SK-N-SH treated with all-trans-retinoic acid at 6 μM for 48 hours (cell line): ENCODE measurements around the gene SLC10A1.

Source experiments
- ATAC-seq: fragments of 200-7000 bp; cut with Tn5 transposase; 3 replicates; pipeline ENCODE4 v1.9.1; 2020; ENCODE audit warnings: mild to moderate bottlenecking, moderate library complexity
- ARNTL ChIP-seq: fragments of 450-650 bp; formaldehyde crosslinking; IDR thresholded peaks from 2 replicates; pipeline ENCODE4 v1.5.0; 2020; ENCODE audit warnings: low read depth, mild to moderate bottlenecking, moderate library complexity, borderline replicate concordance
- BACH2 ChIP-seq: fragments of 250-450 bp; sonication (Bioruptor Pico); IDR thresholded peaks from 2 replicates; pipeline ENCODE4 v1.9.0; 2021; ENCODE audit warnings: mild to moderate bottlenecking, borderline replicate concordance
- CSDC2 ChIP-seq: fragments of 250-450 bp; sonication (Bioruptor Pico); IDR thresholded peaks from 2 replicates; pipeline ENCODE4 v1.5.0; 2020; ENCODE audit warnings: mild to moderate bottlenecking, moderate library complexity
- ESRRG ChIP-seq: fragments of 250-450 bp; sonication (Bioruptor Pico); IDR thresholded peaks from 2 replicates; pipeline ENCODE4 v1.6.1; 2021; ENCODE audit warnings: mild to moderate bottlenecking
- ISL1 ChIP-seq: fragments of 250-450 bp; sonication (Bioruptor Pico); IDR thresholded peaks from 2 replicates; pipeline ENCODE4 v2.1.2; 2022; ENCODE audit warnings: mild to moderate bottlenecking, moderate library complexity
- OSR1 ChIP-seq: fragments of 250-450 bp; sonication (Bioruptor Pico); IDR thresholded peaks from 2 replicates; pipeline ENCODE4 v1.8.0; 2022; ENCODE audit warnings: moderate library complexity, mild to moderate bottlenecking, inconsistent platforms
- PPARA ChIP-seq: fragments of 250-450 bp; sonication (Bioruptor Pico); IDR thresholded peaks from 2 replicates; pipeline ENCODE4 v1.5.0; 2020; ENCODE audit warnings: mild to moderate bottlenecking, borderline replicate concordance
- RARB ChIP-seq: fragments of 250-450 bp; sonication (Bioruptor Pico); IDR thresholded peaks from 2 replicates; pipeline ENCODE4 v1.8.0; 2021; ENCODE audit warnings: mild to moderate bottlenecking, moderate library complexity
- TOX ChIP-seq: fragments of 250-450 bp; sonication (Bioruptor Pico); IDR thresholded peaks from 2 replicates; pipeline ENCODE4 v1.8.0; 2021; ENCODE audit warnings: mild to moderate bottlenecking, moderate library complexity, borderline replicate concordance
- ZC3H10 ChIP-seq: fragments of 250-450 bp; sonication (Bioruptor Pico); IDR thresholded peaks from 2 replicates; pipeline ENCODE4 v1.5.1; 2021; ENCODE audit warnings: mild to moderate bottlenecking, moderate library complexity
- ZFP3 ChIP-seq: fragments of 250-450 bp; sonication (Bioruptor Pico); IDR thresholded peaks from 2 replicates; pipeline ENCODE4 v1.5.0; 2020; ENCODE audit warnings: mild to moderate bottlenecking, moderate library complexity
- ZFP30 ChIP-seq: fragments of 450-650 bp; formaldehyde crosslinking; IDR thresholded peaks from 2 replicates; pipeline ENCODE4 v1.5.0; 2022; ENCODE audit warnings: mild to moderate bottlenecking, moderate library complexity
- ZNF565 ChIP-seq: fragments of 450-650 bp; formaldehyde crosslinking; conservative IDR thresholded peaks from 2 replicates; pipeline ENCODE4 v1.5.0; 2020; ENCODE audit warnings: low read depth, mild to moderate bottlenecking, moderate library complexity
- ZNF70 ChIP-seq: fragments of 450-650 bp; formaldehyde crosslinking; IDR thresholded peaks from 2 replicates; pipeline ENCODE4 v1.5.0; 2020; ENCODE audit warnings: mild to moderate bottlenecking, moderate library complexity
- ZNF8 ChIP-seq: fragments of 450-650 bp; formaldehyde crosslinking; IDR thresholded peaks from 2 replicates; pipeline ENCODE4 v1.5.0; 2020; ENCODE audit warnings: mild to moderate bottlenecking, moderate library complexity
- TF ChIP-seq, protein P1 (sequence below): fragments of 250-450 bp; sonication (Bioruptor Pico); IDR thresholded peaks from 2 replicates; pipeline ENCODE4 v1.8.0; 2021; ENCODE audit warnings: low read depth, mild to moderate bottlenecking, moderate library complexity, borderline replicate concordance
- TF ChIP-seq, protein P2 (sequence below): fragments of 250-450 bp; sonication (Bioruptor Pico); IDR thresholded peaks from 2 replicates; pipeline ENCODE4 v1.5.1; 2021; ENCODE audit warnings: mild to moderate bottlenecking, moderate library complexity
- TF ChIP-seq, protein P3 (sequence below): fragments of 250-450 bp; sonication (Bioruptor Pico); IDR thresholded peaks from 2 replicates; pipeline ENCODE4 v1.5.1; 2020; ENCODE audit warnings: low read depth, mild to moderate bottlenecking, moderate library complexity

SLC10A1 gene

DNA sequence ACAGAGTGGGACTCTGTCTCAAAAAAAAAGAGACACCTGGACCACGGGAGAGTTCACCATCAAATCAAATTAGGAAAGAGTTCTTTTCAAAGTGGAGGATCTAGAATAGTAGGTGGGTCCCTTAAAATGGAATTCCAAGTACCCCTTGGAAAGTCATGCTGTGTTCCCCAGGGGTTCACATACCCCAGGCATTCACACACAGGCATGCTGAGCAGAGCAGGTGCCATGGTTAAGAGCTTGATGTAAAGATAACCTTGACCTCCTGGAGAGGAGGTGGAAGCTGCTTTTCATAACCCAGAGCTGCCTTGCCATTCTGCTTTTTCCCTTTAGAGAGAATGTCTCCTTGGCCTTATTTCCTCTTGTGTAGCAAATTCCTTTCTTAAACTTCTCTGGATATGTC is 44.3 kb downstream of the SLC10A1 start:
- no peak for ATAC-seq
- TF ChIP-seq, protein P1, sequence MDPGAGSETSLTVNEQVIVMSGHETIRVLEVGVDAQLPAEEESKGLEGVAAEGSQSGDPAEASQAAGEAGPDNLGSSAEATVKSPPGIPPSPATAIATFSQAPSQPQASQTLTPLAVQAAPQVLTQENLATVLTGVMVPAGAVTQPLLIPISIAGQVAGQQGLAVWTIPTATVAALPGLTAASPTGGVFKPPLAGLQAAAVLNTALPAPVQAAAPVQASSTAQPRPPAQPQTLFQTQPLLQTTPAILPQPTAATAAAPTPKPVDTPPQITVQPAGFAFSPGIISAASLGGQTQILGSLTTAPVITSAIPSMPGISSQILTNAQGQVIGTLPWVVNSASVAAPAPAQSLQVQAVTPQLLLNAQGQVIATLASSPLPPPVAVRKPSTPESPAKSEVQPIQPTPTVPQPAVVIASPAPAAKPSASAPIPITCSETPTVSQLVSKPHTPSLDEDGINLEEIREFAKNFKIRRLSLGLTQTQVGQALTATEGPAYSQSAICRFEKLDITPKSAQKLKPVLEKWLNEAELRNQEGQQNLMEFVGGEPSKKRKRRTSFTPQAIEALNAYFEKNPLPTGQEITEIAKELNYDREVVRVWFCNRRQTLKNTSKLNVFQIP = no peak
- TF ChIP-seq ZNF70 (CRISPR knock-in tag) (no peak), ZFP3 (CRISPR knock-in tag) (no peak), ISL1 (CRISPR knock-in tag) (no peak), OSR1 (CRISPR knock-in tag) (no peak), ARNTL (no peak), RARB (CRISPR knock-in tag) (no peak), ZNF8 (CRISPR knock-in tag) (no peak), ZC3H10 (CRISPR knock-in tag) (no peak)
- TF ChIP-seq, protein P2, sequence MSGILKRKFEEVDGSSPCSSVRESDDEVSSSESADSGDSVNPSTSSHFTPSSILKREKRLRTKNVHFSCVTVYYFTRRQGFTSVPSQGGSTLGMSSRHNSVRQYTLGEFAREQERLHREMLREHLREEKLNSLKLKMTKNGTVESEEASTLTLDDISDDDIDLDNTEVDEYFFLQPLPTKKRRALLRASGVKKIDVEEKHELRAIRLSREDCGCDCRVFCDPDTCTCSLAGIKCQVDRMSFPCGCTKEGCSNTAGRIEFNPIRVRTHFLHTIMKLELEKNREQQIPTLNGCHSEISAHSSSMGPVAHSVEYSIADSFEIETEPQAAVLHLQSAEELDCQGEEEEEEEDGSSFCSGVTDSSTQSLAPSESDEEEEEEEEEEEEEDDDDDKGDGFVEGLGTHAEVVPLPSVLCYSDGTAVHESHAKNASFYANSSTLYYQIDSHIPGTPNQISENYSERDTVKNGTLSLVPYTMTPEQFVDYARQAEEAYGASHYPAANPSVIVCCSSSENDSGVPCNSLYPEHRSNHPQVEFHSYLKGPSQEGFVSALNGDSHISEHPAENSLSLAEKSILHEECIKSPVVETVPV = no peak

DNA sequence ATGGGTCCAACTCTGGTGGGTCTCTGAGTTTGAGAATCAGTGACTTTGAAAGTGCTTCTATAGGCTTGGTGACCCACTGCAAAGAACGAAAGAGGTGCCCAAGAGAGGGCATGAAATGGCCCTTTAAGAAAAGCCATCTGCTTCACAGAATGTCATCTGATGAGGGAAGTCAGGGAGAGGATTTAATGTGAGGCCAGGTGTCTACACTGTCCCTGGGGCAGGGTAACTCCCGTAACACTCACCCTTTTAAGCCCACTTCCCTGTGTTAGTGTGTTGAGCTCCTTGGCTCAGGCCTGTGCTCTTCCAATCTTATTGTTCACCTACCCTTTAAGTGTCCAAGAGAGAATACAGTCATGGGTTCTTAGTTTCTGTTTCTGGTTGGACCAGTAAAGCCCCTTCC is 46.5 kb downstream of the SLC10A1 start:
- TF ChIP-seq ARNTL (no peak), RARB (CRISPR knock-in tag) (no peak), ISL1 (CRISPR knock-in tag) (no peak), CSDC2 (CRISPR knock-in tag) (no peak), ZFP30 (CRISPR knock-in tag) (no peak), ZNF8 (CRISPR knock-in tag) (no peak), ZC3H10 (CRISPR knock-in tag) (no peak), TOX (no peak), BACH2 (CRISPR knock-in tag) (no peak), ZFP3 (CRISPR knock-in tag) (no peak), ESRRG (CRISPR knock-in tag) (no peak), OSR1 (CRISPR knock-in tag) (no peak)
- TF ChIP-seq, protein P2 = no peak
- TF ChIP-seq, protein P1 = no peak
- TF ChIP-seq, protein P3, sequence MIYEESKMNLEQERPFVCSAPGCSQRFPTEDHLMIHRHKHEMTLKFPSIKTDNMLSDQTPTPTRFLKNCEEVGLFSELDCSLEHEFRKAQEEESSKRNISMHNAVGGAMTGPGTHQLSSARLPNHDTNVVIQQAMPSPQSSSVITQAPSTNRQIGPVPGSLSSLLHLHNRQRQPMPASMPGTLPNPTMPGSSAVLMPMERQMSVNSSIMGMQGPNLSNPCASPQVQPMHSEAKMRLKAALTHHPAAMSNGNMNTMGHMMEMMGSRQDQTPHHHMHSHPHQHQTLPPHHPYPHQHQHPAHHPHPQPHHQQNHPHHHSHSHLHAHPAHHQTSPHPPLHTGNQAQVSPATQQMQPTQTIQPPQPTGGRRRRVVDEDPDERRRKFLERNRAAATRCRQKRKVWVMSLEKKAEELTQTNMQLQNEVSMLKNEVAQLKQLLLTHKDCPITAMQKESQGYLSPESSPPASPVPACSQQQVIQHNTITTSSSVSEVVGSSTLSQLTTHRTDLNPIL = no peak
- ATAC-seq = no peak

DNA sequence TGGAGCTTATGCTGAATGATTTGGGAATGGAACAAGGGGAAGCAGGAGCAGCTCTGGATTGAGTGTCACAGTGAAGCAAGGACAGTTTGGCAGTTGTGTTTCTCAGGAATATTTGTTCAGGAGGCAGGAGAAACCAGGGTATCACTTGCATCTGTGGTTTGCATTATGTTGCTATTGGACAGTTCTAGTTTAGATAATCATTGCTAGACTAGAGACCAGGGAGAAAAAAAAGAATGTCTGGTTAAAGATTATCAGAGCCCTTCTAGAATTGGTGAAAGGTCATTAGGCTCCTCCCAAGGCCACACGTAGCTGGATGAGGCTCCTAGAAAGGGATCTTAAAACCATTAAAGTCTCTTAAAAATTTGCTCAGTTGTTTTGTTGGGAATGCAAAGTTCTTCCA is 47.1 kb downstream of the SLC10A1 start:
- TF ChIP-seq ZNF8 (CRISPR knock-in tag) (no peak), PPARA (CRISPR knock-in tag) (no peak), ZNF70 (CRISPR knock-in tag) (no peak), ZFP30 (CRISPR knock-in tag) (no peak), OSR1 (CRISPR knock-in tag) (no peak), ZNF565 (CRISPR knock-in tag) (no peak), ZC3H10 (CRISPR knock-in tag) (no peak), ESRRG (CRISPR knock-in tag) (no peak)
- TF ChIP-seq, protein P2 = no peak
- TF ChIP-seq, protein P3 = no peak
- ATAC-seq = no peak
